GM12864 (cell line): ENCODE data around the gene LMBR1.

Experiments used
- DNase-seq: peaks from one replicate; pipeline ENCODE4 v3.0.0-alpha.2; 2011; ENCODE audit warnings: low read depth
- H3K4me3 ChIP-seq: 2 replicates; pipeline ENCODE4 v1.5.1; 2011; ENCODE audit warnings: mild to moderate bottlenecking, low read depth, low read length, control low read depth
- CTCF ChIP-seq: IDR thresholded peaks from 2 replicates; pipeline ENCODE4 v1.5.1; 2011; ENCODE audit warnings: low read depth, mild to moderate bottlenecking, moderate library complexity, low read length, control low read depth, inconsistent platforms; ENCODE audit errors: missing control alignments

LMBR1 gene

GRCh38 chr7:156897673-156898072 lies 4.7 kb upstream of the LMBR1 start:
- H3K4me3 ChIP-seq = no peak overlapping the region
- DNase-seq = no peak
- no peak for TF ChIP-seq CTCF

DNA sequence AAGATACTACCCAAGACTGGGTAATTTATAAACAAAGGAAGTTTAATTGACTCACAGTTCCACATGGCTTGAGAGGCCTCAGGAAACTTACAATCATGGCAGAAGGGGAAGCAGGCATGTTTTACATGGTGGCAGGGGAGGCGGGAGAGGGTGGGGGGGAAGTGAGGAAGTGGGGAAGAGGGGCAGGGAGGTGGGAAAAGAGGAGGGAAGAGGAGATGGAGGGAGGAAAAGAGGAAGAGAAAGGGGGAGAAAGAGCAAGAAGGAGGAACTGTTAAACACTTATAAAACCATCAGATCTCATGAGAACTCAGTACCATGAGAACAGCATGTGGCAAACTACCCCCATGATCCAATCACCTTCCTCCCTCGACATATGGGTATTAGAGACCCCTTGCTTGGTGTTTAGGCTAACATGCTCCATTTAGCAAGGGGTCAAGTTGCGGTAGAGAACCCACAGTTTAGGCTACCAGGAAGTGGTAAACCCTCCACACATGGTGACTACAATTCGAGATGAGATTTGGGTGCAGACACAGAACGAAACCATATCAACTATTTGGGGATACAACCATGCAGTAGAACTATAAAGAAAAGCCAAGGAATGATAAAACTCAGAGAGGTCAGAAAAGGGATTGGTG lies 3.5 kb upstream of the LMBR1 start:
- no peak for TF ChIP-seq CTCF
- peak; percentile 27 for DNase-seq
- no peak overlapping the region for H3K4me3 ChIP-seq

DNA sequence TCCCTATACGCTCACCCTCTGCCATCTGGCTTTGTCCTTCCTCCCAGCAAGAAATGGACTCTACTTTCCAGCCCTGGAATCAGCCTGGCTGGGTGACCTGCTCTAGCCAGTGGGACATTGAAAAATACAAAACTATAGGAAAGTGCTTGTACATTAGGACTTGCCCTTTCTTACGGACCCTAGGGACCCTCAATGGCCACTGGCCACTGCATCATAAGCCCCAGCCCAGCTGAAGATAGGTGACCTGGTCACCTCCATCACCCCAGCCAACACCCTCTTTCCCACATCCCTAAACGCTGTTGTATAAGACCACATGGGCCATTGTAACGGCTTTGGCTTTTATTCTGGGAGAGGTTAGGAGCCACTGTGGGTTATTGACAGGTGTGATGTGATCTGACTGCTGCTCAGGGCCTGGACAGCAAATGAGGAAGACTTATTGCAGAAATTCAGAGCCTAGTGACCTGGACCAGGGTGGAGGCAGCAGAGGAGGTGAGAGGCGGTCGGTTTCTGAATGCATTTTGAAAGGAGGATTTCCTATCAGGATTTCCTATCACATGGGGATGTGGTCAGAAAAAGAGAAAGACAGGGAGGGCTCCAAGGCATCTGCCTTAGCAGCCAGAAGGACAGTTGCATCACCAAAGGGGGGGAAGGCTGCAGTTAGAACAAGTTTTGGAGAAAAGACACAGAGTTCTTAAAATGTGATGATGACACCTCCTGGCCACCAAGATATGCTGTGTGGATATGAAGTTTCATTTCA lies 2.2 kb upstream of the LMBR1 start:
- no peak for DNase-seq
- TF ChIP-seq CTCF = no peak

GRCh38 chr7:156892081-156892800 lies 742 bp downstream of the LMBR1 start:
- peak; percentile 16 for DNase-seq
- peak overlapping the region; percentile 94 for H3K4me3 ChIP-seq
- no peak for TF ChIP-seq CTCF

More for the DNA sequence above, 2.2 kb upstream of the LMBR1 start:
- H3K4me3 ChIP-seq = no peak overlapping the region

- H3K4me3 ChIP-seq = no peak overlapping the region
- no peak for DNase-seq
- TF ChIP-seq CTCF = no peak
Measured at GRCh38 chr7:156889746-156890145, 3.2 kb downstream of the LMBR1 start.

DNA sequence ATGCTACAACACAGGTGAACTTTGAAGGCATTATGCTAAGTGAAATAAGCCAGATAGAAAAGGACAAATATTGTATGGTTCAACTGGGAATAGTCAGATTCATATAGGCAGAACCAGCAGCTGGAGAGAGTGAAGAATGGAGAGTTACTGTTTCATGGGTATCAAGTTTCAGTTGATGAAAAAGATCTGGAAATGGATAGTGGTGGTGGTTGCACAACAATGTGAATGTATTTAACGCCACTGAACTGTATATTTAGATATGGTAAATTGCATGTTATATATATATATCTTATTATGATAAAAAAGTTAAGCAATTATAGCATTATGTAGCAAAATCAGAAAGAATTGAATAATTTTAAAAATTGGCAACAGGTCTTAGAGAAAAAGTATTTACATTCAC lies 3.9 kb downstream of the LMBR1 start:
- no peak overlapping the region for H3K4me3 ChIP-seq
- DNase-seq = no peak
- TF ChIP-seq CTCF = no peak
